OCI-LY1 (cell line): ENCODE measurements around the gene PLEKHM1.

Source experiments
- H2AFZ ChIP-seq: fragments of 200-600 bp; sonication (generic), shearing (Covaris generic); 2 replicates; pipeline ENCODE4 v1.6.0; 2014; ENCODE audit warnings: antibody characterized with exemption, mild to moderate bottlenecking, low read length
- H3F3A ChIP-seq: fragments of 200-600 bp; sonication (generic), shearing (Covaris generic); 2 replicates; pipeline ENCODE4 v1.6.0; 2014; ENCODE audit warnings: mild to moderate bottlenecking, antibody characterized with exemption, low read length, moderate library complexity; ENCODE audit not compliant: insufficient read depth
- H3K27ac ChIP-seq: fragments of 200-600 bp; sonication (generic); 2 replicates; pipeline ENCODE4 v1.5.1; 2014; ENCODE audit warnings: low read length, mixed run types, mild to moderate bottlenecking, low read depth; ENCODE audit not compliant: poor library complexity, severe bottlenecking
- H3K27me3 ChIP-seq: fragments of 200-600 bp; sonication (generic); 2 replicates; pipeline ENCODE4 v1.6.0; 2014; ENCODE audit warnings: antibody characterized with exemption, mild to moderate bottlenecking, low read length, moderate library complexity; ENCODE audit not compliant: insufficient read depth
- H3K36me3 ChIP-seq: fragments of 200-600 bp; sonication (generic); 2 replicates; pipeline ENCODE4 v1.6.1; 2014; ENCODE audit warnings: mild to moderate bottlenecking, antibody characterized with exemption, low read length, moderate library complexity, mixed read lengths; ENCODE audit not compliant: insufficient read depth
- H3K4me1 ChIP-seq: fragments of 200-600 bp; sonication (generic); 2 replicates; pipeline ENCODE4 v1.5.1; 2014; ENCODE audit warnings: mild to moderate bottlenecking, low read length, moderate library complexity; ENCODE audit not compliant: insufficient read depth, severe bottlenecking
- H3K4me2 ChIP-seq: fragments of 200-600 bp; sonication (generic), shearing (Covaris generic); 2 replicates; pipeline ENCODE4 v1.6.1; 2014; ENCODE audit warnings: low read length
- H3K4me3 ChIP-seq: fragments of 200-600 bp; sonication (generic); 2 replicates; pipeline ENCODE4 v1.5.1; 2014; ENCODE audit warnings: low read length, low read depth, mild to moderate bottlenecking, mixed read lengths; ENCODE audit not compliant: poor library complexity, severe bottlenecking
- H3K79me2 ChIP-seq: fragments of 200-600 bp; shearing (Covaris generic); 2 replicates; pipeline ENCODE4 v1.6.1; 2016; ENCODE audit warnings: mixed run types, low read length, mixed read lengths; ENCODE audit not compliant: insufficient read depth
- H3K9ac ChIP-seq: fragments of 200-600 bp; sonication (generic), shearing (Covaris generic); 2 replicates; pipeline ENCODE4 v1.6.1; 2014; ENCODE audit warnings: mild to moderate bottlenecking, low read length, mixed read lengths
- H3K9me2 ChIP-seq: fragments of 200-600 bp; sonication (generic), shearing (Covaris generic); 2 replicates; pipeline ENCODE4 v1.6.1; 2014; ENCODE audit warnings: low read depth, mild to moderate bottlenecking, low read length, mixed read lengths
- H3K9me3 ChIP-seq: fragments of 200-600 bp; shearing (Covaris generic); 2 replicates; pipeline ENCODE4 v1.6.1; 2014; ENCODE audit warnings: low read length, mixed read lengths
- H4K20me1 ChIP-seq: fragments of 200-600 bp; sonication (generic), shearing (Covaris generic); 2 replicates; pipeline ENCODE4 v1.6.0; 2016; ENCODE audit warnings: mild to moderate bottlenecking, low read length; ENCODE audit not compliant: insufficient read depth
- CTCF ChIP-seq: fragments of 200-600 bp; sonication (generic), shearing (Covaris generic); IDR thresholded peaks from 2 replicates; pipeline ENCODE4 v1.5.1; 2017; ENCODE audit warnings: mild to moderate bottlenecking, antibody characterized with exemption, low read length, moderate library complexity, mixed read lengths
- EZH2 ChIP-seq: fragments of 200-600 bp; sonication (generic), shearing (Covaris generic); IDR thresholded peaks from 2 replicates; pipeline ENCODE4 v1.8.0; 2017; ENCODE audit warnings: borderline replicate concordance, mixed run types, mild to moderate bottlenecking, antibody characterized with exemption, low read length, moderate library complexity, mixed read lengths

The PLEKHM1 gene

GRCh38 chr17:45395569-45396415 lies 94.7 kb downstream of the PLEKHM1 start:
- Histone ChIP-seq H3K9ac (no peak overlapping the region), H3K36me3 (peaks cover 22% of the 10 kb centered on the region; the same call in 1 of the 2 replicates), H3K4me2 (no peak overlapping the region), H3K27me3 (no peaks in the 10 kb centered on the region), H3K9me3 (no peaks in the 10 kb centered on the region), H3K79me2 (no peaks in the 10 kb centered on the region), H3K9me2 (no peaks in the 10 kb centered on the region), H3K4me3 (no peak overlapping the region), H3K27ac (no peak overlapping the region), H3K4me1 (no peaks in the 10 kb centered on the region), H4K20me1 (no peaks in the 10 kb centered on the region), H2AFZ (no peak overlapping the region), H3F3A (no peaks in the 10 kb centered on the region)
- TF ChIP-seq CTCF = no peak
- no peak for TF ChIP-seq EZH2

- Histone ChIP-seq H3K27me3 (no peaks in the 10 kb centered on the region), H3K27ac (no peak overlapping the region), H3K36me3 (peaks cover 19% of the 10 kb centered on the region; the same call in 1 of the 2 replicates), H4K20me1 (no peaks in the 10 kb centered on the region), H3K9me2 (no peaks in the 10 kb centered on the region), H3K79me2 (no peaks in the 10 kb centered on the region), H3K4me1 (no peaks in the 10 kb centered on the region), H3K9ac (no peak overlapping the region), H3K4me2 (no peak overlapping the region), H3F3A (no peaks in the 10 kb centered on the region), H3K9me3 (no peaks in the 10 kb centered on the region), H2AFZ (no peak overlapping the region), H3K4me3 (no peak overlapping the region)
- peak; percentile 77 for TF ChIP-seq CTCF
- TF ChIP-seq EZH2 = no peak
Observed at GRCh38 chr17:45394913-45395568, 95.5 kb downstream of the PLEKHM1 start.

GRCh38 chr17:45394564-45394912 lies 96.0 kb downstream of the PLEKHM1 start:
- H3K4me3 ChIP-seq = no peak overlapping the region
- H3K27ac ChIP-seq = no peak overlapping the region
- H3K27me3 ChIP-seq = no peaks in the 10 kb centered on the region
- peaks cover 14% of the 10 kb centered on the region; the same call in 1 of the 2 replicates for H3K36me3 ChIP-seq
- H3K9me2 ChIP-seq = no peaks in the 10 kb centered on the region
- no peak overlapping the region for H2AFZ ChIP-seq
- no peaks in the 10 kb centered on the region for H3K79me2 ChIP-seq
- no peak overlapping the region for H3K4me2 ChIP-seq
- TF ChIP-seq CTCF (no peak), EZH2 (no peak)
- no peaks in the 10 kb centered on the region for H3F3A ChIP-seq
- H3K9me3 ChIP-seq = no peaks in the 10 kb centered on the region
- H3K4me1 ChIP-seq = no peaks in the 10 kb centered on the region
- no peak overlapping the region for H3K9ac ChIP-seq
- H4K20me1 ChIP-seq = no peaks in the 10 kb centered on the region
